Middle frontal gyrus (tissue), 1 donor: ENCODE results near the gene MFSD2B.
"Not testable (repeated sequence)": the region's sequence is repeated elsewhere in the genome, so short reads cannot be mapped to it uniquely, and the experiment has no call there.

ENCODE experiments used
- DNase-seq: peaks from one replicate; pipeline ENCODE4 v3.0.0-alpha.2; 2015; ENCODE audit warnings: low spot score; ENCODE audit errors: extremely low spot score

Gene MFSD2B

GRCh38 chr2:24009680-24010476 lies at the start of gene MFSD2B:
Gene MFSD2B, plus strand, starts transcription at chr2:24010085. Its CDS starts 12 bp downstream, at chr2:24010097.
- no peak for DNase-seq

GRCh38 chr2:23967846-23968245 lies 42.0 kb upstream of the MFSD2B start:
- DNase-seq = no peak

- DNase-seq = no peak
These were observed 33.0 kb upstream of the MFSD2B start for GRCh38 chr2:23976883-23977282.

- no peak for DNase-seq
These were observed 21.5 kb upstream of the MFSD2B start for GRCh38 chr2:23988371-23988770.

- no peak for DNase-seq
These were observed 17.0 kb upstream of the MFSD2B start for GRCh38 chr2:23992931-23993330.

GRCh38 chr2:23993736-23994269 lies 16.1 kb upstream of the MFSD2B start:
- DNase-seq = no peak

GRCh38 chr2:23994567-23994966 lies 15.3 kb upstream of the MFSD2B start:
- no peak for DNase-seq

- DNase-seq = no peak
These were observed 2.2 kb upstream of the MFSD2B start for GRCh38 chr2:24007693-24008092.

GRCh38 chr2:24008672-24009366 lies 1.1 kb upstream of the MFSD2B start:
- DNase-seq = no peak

- no peak for DNase-seq
These were observed 562 bp upstream of the MFSD2B start for GRCh38 chr2:24009367-24009679.

GRCh38 chr2:24010477-24011249 lies 778 bp downstream of the MFSD2B start:
- DNase-seq = no peak

- no peak for DNase-seq
These were observed 1.6 kb downstream of the MFSD2B start for GRCh38 chr2:24011250-24012104.

- DNase-seq = no peak
These were observed 2.8 kb downstream of the MFSD2B start for GRCh38 chr2:24012521-24013188.

GRCh38 chr2:24014902-24015301 lies 5.0 kb downstream of the MFSD2B start:
- DNase-seq = not testable (repeated sequence)

- no peak for DNase-seq
These were observed 5.9 kb downstream of the MFSD2B start for GRCh38 chr2:24015562-24016375.

GRCh38 chr2:24016376-24016761 lies 6.5 kb downstream of the MFSD2B start:
- no peak for DNase-seq

- no peak for DNase-seq
These were observed 7.2 kb downstream of the MFSD2B start for GRCh38 chr2:24016853-24017703.

GRCh38 chr2:24017711-24018110 lies 7.8 kb downstream of the MFSD2B start:
- no peak for DNase-seq

GRCh38 chr2:24018241-24018640 lies 8.4 kb downstream of the MFSD2B start:
- no peak for DNase-seq
